Measurements from ENCODE around the gene INO80. TPM values are rescaled to one million over a fixed set of nuclear protein-coding genes. Genes with fewer than 3 reads are reported as not detected.

INO80 gene
- total RNA-seq, 1 donor from 2014 or later, result 38.6 TPM

GRCh38 chr15:40932156-40932555, 183.9 kb downstream of the INO80 start:
- DNase-seq (ENCODE audit: low spot score), result no peak

- no peak for DNase-seq (ENCODE audit: low spot score)
These were observed 184.6 kb downstream of the INO80 start for GRCh38 chr15:40931300-40932142.

- no peak for DNase-seq (ENCODE audit: low spot score)
These were observed 185.4 kb downstream of the INO80 start for GRCh38 chr15:40930430-40931299.

GRCh38 chr15:40929660-40930429, 186.2 kb downstream of the INO80 start:
- DNase-seq (ENCODE audit: low spot score), result no peak

Other genes with a start within 250 kb of the INO80 start
- 31.4 TPM for gene RHOV, start 242.0 kb downstream of the INO80 start, total RNA-seq
- 30.0 TPM for gene VPS18, start 221.8 kb downstream of the INO80 start, total RNA-seq
- gene DLL4, start 186.9 kb downstream of the INO80 start, total RNA-seq, result 15.2 TPM
- gene CHAC1, start 162.8 kb downstream of the INO80 start, total RNA-seq, result 9.2 TPM
- gene EXD1, start 114.5 kb upstream of the INO80 start, total RNA-seq, result not detected
- gene CHP1, start 115.0 kb upstream of the INO80 start, total RNA-seq, result 146 TPM
- gene OIP5, start 216.3 kb upstream of the INO80 start, total RNA-seq, result not detected
- gene NUSAP1, start 216.6 kb upstream of the INO80 start, total RNA-seq, result 1.5 TPM